NCI-H2196 treated with DMSO at 0.1 percent for 48 hours (cell line): ENCODE results near the gene ACIN1.
A peak's percentile ranks its signal among the peaks of the same experiment; 100 is the strongest.
"Not testable (repeated sequence)": the region's sequence is repeated elsewhere in the genome, so short reads cannot be mapped to it uniquely, and the experiment has no call there.

ENCODE experiments used
- DNase-seq: peaks from one replicate; lab custom pipeline; 2025; ENCODE audit not compliant: unreplicated experiment; lab: John Stamatoyannopoulos, UW

The ACIN1 gene

DNA sequence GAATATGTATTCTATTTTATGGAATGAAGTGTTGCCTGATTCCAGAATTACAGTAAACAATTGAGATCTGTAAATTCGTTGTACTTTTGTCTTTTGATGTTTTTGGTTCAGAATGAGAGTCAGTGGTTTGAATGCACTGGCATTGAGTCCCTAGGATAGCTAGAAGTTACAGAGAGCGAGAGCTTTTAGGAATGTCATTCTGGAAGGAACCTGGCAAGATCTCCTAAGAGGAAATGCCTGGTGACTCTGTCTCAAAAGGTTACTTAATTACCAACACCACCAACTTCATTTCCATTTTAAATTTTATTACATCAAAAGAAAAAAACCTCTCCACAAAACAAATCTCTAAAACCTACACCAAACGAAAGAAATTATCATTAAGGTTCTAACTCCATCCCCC lies 30.1 kb upstream of the ACIN1 start:
- no peak for DNase-seq

DNA sequence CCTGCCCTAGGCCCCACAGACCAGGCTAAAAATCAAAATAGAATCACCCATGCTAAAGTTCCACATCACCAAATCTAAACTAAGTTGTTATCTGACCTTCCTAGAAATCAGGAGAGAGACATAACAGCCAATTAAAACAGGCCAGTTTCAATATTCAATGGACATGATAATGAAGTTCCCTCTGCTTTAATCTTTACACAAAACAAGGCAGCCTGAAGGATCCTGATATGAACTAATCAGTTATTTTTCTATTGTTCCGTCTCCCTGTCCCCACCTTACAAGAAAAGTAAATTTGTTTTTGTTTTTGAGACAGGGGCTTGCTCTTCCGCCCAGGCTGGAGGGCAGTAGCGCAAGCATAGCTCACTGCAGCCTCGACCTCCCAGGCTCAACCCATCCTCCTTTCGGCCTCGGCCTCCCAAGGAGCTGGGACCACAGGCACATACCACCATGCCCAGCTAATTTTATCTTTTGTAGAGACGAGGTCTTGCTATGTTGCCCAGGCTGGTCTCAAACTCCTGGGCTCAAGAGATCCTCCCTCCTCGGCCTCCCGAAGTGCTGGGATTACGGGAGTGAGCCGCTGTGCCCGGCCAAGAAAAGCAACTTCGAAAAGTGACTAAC lies 29.5 kb upstream of the ACIN1 start:
- DNase-seq: no peak

DNA sequence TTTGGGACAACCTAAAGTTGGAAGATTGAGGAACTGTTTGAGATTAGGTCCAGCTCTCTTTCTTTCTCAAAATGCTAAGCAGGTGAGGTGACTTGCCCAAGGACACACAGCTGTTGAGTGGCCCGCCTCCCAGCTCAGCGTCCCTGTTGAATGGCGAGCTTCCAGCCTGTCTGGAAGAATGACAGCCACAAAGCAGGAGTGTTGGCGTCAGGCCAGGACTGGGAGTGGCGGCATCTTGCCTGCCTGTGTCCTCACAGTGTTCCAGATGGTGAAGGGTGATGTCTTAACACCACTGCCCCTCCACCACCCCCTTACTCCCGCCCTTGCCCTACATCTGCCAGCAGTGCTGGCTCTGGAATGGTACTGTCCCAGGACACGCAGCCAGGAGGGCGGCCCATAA lies 28.5 kb upstream of the ACIN1 start:
- no peak for DNase-seq

DNA sequence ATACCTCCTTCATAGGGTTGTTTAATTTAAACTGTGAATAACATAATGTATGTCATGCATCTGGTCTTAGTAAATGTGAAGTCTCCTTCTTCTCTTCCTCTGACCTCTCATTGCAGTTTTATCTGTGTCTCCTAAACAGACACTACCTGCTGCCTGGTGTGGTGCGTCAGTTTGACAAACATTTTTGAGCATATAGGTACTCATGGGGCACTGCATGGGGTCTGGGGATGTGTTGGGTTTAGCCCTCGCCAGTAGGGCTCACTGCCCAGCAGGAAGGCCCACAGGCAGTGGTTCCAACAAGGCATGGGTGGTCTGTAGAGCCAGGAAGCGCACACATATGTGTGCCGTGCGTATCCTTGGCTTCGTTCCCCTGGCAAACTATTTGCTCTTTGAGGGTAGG lies 27.1 kb upstream of the ACIN1 start:
- no peak for DNase-seq

DNA sequence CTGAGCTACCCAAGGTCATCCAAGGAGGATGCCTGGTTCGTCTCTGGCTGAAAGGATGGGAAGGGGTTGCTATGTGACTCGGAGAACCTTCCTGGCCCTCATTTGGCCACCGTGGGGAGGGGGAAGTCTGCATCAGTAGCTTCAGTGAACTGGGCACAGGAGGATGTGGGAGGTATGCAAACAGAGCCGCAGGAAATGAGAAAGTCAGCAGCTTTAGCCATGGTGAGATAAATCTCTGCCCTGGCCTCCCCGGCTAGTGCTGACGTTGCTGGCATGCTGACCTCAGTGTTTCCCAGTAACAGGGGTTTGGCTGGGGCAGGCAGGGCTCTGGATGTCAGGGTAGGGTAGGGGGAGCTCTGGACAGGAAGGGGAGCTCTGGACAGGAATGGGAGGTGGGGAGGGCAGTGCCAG lies 26.4 kb upstream of the ACIN1 start:
- DNase-seq: no peak

DNA sequence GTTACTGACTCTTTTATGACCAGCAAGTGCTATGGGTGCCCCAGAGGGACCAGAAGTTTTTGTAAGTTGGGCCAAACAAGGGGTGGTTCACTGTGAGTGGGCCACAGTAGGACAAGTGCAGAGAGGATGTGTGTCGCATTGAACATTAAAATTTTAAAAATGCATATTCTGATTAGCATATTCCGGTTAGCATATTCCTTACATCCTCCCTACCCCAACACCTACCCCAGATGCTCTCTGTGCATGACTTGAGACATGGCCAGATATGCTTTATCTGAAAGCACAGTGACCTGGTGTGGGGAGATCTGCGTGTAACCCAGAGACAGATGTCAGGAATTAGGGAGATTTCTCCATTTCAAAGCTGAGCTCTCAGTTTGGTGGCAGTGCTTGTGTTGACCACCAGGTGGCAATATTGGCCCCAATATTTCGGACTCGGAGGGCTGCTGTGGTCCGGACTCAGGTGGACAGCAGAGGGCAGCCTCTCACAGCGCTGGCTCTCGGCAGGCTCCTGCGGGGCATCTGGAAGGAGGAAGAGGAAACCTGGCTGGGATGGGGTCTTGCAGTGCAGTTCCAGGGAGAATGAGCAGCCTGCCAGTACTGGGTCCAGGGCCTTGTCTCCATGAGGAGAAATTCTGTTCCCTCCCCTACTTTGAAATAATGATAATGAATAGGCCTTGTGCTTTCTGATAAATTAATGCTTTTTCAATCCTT lies 25.8 kb upstream of the ACIN1 start:
- peak; percentile 78 for DNase-seq

DNA sequence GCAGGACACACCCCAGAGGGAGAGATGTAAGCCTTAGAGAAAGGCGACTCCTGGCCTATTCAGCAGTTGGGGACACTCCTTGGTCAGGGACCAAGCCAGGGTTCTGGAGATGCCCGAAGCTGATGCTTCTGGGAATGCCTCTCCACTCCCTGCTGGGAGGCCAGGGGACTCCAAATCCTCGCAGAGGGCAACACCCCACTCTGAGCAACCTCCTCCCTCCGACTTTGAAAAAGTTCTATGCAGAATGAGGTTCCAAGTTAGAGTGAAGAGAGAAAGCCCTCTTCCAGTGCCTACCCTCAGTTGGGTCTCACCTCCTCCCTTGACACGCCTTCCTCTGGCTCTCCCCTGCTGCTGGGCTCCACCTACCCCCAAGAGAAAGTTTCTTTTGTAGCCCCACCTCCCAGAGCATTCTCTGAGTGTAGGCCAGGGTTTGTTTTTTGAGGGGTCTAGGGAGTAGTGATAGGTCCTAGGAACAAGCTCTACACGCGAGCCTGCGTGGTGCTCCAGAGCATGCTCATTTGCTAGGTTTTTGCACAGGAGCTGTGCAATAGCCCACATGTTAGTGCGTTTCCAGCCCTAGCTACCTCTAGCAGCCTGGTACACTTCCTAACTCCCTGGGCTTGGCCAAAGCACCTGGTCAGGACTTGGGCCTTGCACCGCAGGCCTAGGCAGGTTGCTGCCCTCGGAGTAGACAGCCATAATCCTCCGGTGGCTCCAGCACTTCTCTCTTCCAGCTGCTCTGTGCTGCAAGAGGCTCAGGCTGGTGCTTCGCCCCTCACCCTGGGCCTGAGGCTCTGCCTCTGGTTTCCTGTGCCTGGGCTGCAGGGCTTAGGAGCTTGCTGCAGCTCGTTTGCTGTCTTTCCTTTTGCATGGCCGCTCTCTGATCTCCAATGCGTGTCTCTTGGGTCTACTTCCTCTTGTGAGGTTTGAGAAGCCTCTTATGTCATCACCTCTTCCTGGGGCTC lies 24.7 kb upstream of the ACIN1 start:
- DNase-seq: no peak

DNA sequence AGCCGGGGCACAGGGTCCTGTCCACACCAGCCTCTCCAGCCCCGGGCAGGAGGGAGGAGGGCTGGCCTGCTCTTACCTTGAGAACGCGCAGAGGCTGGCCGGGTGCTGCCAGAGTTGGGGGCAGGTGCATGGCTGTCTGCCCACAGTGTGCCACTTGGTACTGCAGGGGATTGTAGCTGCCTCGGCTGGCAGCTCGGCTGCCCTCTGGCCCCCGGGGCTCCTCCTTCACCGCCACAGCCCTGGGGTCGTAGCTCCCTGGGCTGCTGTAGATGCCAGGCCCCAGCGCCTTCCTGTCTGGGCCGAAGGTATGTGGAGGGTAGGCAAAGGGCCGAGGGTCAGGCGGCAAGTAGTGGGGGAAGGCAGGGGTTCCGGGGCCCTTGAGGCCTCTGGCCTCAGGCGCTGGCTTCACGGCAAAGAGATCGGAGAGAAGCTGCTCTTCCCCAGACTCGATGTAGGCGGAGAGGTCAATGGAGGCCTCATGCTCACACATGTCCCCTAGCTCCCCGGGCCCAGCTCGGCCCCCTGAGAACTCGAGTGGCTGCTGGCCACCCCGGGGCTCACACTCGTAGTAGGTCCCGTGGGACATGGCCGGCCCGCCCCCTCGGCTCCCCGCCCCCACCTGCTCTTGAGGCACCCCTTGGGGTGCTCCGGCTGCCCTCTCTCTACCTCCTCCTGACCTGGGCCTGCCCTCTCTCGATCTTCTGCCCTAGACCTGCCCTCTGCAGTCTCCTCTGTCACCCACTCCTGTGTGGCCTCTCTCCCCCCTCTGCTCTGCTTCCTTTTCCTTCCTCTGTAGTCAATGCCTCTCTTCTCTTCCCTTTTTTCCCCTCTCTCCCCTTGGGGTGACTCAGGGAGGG lies 23.8 kb upstream of the ACIN1 start, which contains the start of gene CEBPE:
CEBPE (minus strand) TSS at position 750 of the 857 bp plus-strand sequence; CDS start at position 586, 164 bp downstream.
- no peak for DNase-seq

DNA sequence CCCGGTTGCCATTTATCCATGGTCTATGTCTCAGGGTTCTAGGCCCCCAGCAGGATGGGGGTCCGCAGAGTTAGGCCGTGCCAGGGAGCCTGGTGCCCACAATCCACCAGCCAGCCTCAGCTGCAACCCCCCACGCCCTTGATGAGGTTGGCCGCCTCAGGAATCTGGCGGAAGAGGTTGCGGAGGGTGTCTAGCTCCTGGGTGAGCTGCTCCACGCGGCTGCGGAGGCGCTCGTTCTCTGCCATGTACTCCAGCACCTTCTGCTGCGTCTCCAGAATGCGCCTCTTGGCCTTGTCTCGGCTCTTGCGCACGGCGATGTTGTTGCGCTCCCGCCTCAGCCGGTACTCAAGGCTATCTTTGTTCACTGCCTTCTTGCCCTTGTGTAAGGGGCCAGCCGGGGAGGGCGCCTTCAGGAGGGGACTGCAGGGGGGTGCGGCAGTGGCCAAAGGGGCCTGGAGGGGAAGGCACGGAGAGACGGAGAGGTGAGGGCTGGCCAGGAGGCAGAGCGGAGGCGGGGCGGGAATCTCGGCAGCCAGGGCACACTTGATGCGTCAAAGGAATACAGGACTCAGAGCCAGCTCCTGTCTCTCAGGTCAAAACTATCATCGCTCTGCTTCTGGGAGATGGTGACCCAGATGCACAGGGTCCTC lies 22.6 kb upstream of the ACIN1 start:
- no peak for DNase-seq

DNA sequence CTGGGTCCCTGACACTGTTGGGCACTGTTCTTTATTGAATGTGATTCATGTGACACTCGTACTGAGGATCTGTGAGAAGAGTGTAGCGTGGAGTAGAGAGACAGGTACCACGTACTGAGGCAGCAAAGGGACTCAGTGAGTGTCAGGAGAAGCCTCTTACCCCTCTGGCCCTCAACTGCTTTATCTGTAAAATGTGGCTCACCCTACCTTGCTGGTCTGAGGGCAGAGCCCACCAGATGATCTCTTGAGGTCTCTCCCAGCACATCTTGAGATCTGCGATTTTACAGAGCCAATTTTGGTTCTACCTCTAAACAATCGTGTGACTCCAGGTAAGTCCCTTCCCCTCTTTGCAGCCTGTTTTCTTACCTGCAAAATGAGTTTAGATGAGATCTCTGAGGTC lies 21.0 kb upstream of the ACIN1 start:
- DNase-seq: no peak

DNA sequence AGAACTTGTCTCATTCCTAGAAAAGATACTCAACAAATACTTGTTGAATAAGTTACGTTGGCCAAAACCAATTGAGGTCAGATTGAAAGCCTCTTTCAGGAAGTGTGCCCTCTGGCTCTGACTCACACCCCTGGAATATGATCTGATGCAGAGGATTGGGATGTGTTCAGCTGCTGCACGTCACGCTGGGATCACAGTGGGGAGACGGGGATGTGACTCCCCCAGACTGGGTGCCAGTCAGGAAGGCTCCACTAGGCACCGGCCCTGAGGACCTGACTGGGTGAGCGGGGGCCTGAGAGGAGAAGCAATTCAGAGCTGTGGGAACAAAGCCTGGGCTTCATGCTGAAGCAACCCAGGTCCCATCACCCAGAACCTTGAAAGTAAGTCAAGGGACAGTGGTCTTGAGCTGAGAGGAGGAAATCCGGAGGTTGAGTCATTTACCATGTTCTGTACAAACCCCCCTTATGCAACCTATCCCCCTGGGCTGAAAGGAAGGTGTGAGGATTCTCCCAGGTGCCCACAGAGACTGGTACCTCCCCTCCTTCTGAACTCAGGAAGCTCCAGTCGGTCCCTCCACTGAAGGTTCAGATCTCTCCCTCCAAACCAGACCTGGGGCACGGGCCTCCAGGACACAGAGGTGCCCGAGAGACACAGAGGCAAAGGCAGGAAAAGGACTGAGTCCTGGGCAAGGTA lies 20.2 kb upstream of the ACIN1 start:
- DNase-seq: no peak

DNA sequence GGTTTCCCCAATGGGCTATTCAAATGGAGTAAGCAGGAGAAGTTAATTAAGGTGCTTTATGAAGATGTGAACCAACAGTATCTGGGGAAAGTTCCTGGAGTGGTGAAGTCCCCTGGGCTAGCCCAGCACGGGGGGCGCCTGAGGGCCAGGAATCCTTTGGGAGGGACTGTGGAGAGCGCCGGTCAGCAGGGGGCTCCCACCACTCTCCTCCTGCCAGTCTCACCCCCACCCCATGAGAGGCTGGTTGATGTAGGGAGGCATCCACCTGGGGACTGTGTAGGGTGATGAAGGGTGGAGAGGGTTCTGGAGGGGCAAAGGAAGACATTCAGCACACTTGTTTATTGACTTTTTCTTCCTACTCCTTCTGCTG lies 19.7 kb upstream of the ACIN1 start:
- DNase-seq: no peak

DNA sequence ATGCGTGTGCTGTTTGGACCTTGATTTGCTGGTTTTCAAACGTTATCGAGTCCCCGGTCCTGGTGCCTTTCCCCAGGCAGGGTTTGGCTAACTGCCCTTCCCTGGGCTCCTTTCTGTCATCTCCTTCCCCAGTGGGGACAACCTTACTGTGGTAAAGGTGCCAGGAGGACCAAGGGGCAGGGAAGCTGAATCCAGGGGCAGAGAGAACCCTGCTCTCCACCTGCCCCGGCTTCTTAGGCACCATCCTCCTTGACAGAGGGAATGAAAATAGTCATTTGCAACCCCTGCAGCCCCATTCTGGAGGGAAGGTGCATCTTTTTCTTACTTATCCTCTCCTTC lies 19.2 kb upstream of the ACIN1 start:
- DNase-seq: no peak

DNA sequence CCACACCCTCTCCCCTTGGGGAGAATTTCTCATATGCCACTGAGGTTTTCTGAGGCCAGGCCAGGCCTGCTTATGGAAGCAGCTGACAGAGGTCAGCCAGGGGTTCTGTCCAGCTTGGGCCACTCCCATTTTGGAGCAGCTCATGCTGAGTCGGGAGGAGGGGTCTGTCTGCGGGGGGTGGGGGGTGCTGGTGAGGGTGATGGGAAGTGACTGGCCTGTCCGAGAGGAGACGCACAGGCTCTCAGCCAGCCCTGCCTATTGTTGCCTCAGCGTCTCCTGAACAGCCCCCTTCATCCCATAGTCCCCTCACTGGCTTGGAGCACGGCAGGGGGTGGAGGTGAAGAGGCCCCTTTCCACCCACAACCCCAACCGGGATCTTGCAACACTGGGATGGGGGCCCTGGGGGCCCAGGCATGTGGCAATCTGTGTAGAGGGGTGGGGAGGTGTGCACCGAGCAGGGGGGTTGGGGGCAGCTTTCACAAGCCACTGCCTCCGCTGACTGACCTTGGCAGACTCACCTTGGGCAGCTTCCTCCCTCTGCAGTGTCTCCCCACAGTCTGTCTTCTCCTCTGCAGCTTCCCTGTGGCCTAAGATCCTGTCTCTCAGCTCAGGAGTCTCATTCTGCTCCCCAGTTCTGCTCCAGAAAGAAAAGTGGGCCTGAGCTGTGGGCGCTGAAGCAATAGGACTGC lies 18.6 kb upstream of the ACIN1 start:
- no peak for DNase-seq

DNA sequence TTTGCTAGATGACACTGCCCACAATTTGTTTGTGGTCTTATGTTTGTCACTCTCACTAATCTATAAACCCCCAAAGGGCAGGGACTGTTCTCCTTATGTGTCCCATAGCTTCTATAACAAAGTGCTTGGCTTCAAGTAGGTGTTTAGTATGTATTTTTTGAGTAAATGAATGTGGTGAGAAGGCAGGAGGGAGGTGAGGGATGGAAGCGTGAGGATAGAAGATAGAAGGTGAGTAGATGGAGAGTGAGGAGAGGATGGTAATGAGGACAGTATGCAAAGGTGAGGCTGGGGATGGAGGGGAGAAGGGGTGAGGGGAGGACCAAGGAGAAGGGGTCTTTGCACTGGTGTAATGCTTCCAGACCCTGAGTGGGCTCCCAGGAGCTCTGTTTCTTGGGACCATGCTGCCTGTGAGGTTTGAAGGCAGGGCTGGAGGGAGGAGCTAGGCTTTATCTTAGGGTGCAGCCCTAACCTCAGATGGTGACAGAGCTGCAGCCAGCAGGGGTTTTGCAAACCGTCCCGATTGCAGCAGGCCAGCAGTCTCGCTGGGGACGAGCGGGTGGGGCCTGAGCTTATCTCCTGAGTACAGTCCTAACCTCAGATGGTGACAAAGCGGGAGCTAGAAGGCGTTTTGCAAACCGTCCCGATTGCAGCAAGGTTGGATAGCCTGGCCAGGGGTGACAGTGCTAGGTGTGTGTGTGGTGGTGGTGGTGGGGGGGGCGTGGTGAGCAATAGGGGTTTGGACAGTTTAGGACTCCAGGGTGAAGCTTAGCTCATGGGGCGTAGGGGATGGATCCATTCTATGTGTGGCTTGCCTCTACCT lies 17.6 kb upstream of the ACIN1 start:
- no peak for DNase-seq

DNA sequence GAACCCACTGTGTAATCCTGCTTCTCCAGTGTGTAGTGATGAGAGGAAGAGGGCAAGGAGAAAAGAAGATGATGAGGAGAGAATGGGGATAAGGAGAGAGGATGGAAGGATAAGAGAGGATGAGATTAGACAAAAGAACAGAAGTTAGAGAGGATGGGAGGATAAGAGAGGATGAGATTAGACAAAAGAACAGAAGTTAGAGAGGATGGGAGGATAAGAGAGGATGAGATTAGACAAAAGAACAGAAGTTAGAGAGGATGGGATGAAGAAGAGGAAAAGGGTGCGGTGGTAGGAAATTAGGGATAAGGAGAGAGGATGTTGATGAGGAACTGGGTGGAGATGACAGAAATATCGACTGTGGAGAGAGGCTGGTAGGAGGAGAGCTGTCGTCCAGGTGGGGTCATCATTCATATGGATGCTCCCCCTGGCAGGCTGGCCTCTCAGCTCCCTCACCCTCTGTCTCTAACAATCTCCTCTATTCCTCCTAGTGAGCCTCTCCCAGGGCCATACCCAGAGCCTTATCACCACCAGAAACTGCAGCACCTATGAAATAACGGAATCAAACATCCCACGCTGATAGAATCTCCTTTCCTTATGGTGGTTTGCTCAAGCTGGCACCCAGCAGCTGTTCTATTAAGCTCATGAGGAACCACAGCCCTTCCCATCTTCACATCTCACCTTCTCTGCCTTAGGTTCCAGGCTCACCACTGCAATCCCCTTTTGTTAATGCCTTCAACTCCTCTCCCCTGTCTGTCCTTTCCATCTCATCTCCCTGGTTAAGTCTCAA lies 15.8 kb upstream of the ACIN1 start:
- DNase-seq: no peak

DNA sequence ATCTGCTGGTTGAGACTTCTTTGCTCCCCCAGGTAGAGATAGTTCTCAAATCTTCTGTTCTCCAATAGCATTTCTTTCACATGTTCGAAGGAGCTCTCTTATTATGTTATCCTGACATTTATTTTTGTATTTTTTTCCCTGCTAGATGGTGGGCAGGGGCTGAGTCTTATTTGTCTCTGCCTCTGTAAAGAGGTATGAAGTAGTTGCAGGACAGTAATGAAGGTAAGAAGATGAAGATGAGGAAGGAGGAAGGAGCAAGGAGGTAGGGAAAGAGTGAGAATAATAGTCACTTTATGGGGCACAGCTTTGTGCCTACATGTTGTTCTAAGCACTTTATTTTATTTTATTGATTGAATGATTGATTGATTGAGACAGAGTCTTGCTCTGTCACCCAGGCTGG lies 14.8 kb upstream of the ACIN1 start:
- no peak for DNase-seq

DNA sequence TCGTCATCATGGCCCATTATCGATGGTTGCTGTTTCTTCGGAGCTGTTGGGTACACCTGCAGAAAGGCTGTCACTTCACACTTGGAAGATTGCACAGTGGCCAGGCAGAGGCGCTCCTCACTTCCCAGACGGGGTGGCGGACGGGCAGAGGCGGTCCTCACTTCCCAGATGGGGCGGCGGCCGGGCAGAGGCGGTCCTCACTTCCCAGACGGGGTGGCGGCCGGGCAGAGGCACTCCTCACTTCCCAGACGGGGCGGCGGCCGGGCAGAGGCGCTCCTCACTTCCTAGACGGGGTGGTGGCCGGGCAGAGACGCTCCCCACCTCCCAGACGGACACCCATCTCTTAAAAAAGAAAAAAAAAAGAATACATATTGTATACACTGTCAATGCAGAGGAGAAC lies 13.2 kb upstream of the ACIN1 start:
- DNase-seq: not testable (repeated sequence)
